Stimulated activated naive CD8-positive, alpha-beta T cell treated with anti-CD3 and anti-CD28 coated beads, Interleukin-15, Interleukin-2, amounts not matched to agents 100 ng/mL and 50 ng/mL, for 24 hours (primary cell): ENCODE results near the gene UBE3B.

ENCODE experiments used
- H3K27ac Mint-ChIP-seq: one replicate; pipeline ENCODE4 v1.8.0; 2021; ENCODE audit warnings: mild to moderate bottlenecking, mixed read lengths
- H3K27me3 Mint-ChIP-seq: one replicate; pipeline ENCODE4 v1.8.0; 2021; ENCODE audit warnings: mixed read lengths
- H3K36me3 Mint-ChIP-seq: one replicate; pipeline ENCODE4 v1.8.0; 2021; ENCODE audit warnings: low read depth, mixed read lengths
- H3K4me1 Mint-ChIP-seq: one replicate; pipeline ENCODE4 v1.8.0; 2021; ENCODE audit warnings: low read depth, mixed read lengths
- H3K4me3 Mint-ChIP-seq: one replicate; pipeline ENCODE4 v1.8.0; 2021; ENCODE audit warnings: mild to moderate bottlenecking, mixed read lengths
- H3K9me3 Mint-ChIP-seq: one replicate; pipeline ENCODE4 v1.8.0; 2021; ENCODE audit warnings: mixed read lengths

UBE3B gene

DNA sequence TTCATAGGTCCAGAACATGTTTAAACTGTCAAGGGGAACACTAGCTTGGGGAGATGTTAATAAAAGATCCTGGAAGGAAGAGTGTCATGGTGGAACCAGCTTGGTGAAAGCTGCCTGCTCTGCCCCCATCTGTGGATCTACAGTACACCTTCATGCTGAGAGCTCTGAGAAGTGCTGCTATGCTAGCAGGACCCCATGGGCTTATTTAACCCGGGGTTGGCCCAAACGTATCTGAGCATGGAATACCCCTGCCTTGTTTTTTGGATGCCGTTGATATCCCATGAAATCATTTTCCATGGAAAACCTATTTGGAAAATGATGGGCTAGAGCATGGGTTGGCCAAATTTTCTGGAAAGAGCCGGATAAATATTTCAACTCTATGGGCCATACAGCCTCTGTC lies 14.2 kb downstream of the UBE3B start:
- peaks cover 64% of the 10 kb centered on the region for H3K36me3 Mint-ChIP-seq
- H3K27ac Mint-ChIP-seq = no peak overlapping the region

DNA sequence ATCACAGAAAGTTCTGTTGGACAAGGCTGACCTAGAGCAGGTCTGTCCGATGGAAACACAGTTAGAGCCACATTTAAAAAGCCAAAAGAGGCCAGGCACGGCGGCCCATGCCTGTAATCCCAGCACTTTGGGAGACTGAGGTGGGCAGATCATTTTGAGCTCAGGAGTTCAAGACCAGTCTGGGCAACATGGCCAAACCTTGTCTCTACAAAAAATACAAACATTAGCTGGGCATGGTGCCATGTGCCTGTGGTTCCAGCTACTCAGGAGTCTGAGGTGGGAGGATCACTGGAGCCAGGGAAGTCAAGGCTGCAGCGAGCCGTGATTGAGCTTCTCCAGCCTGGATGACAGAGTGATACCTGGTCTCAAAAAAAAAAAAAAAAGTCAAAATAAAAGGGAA lies 14.9 kb downstream of the UBE3B start:
- Mint-ChIP-seq H3K9me3 (no peaks in the 10 kb centered on the region), H3K27me3 (no peaks in the 10 kb centered on the region), H3K4me1 (no peaks in the 10 kb centered on the region), H3K27ac (no peak overlapping the region), H3K36me3 (peaks cover 59% of the 10 kb centered on the region), H3K4me3 (no peak overlapping the region)

More for the DNA sequence above, 14.2 kb downstream of the UBE3B start:
- Mint-ChIP-seq H3K4me3 (no peak overlapping the region), H3K4me1 (no peaks in the 10 kb centered on the region), H3K27me3 (no peaks in the 10 kb centered on the region), H3K9me3 (no peaks in the 10 kb centered on the region)

GRCh38 chr12:109493090-109493489 lies 15.7 kb downstream of the UBE3B start:
- H3K27ac Mint-ChIP-seq = no peak overlapping the region
- no peak overlapping the region for H3K4me3 Mint-ChIP-seq
- no peaks in the 10 kb centered on the region for H3K27me3 Mint-ChIP-seq
- H3K9me3 Mint-ChIP-seq = no peaks in the 10 kb centered on the region
- no peaks in the 10 kb centered on the region for H3K4me1 Mint-ChIP-seq
- peaks cover 58% of the 10 kb centered on the region for H3K36me3 Mint-ChIP-seq

- Mint-ChIP-seq H3K36me3 (peaks cover 60% of the 10 kb centered on the region), H3K27ac (no peak overlapping the region), H3K4me1 (no peaks in the 10 kb centered on the region)
These were observed 16.5 kb downstream of the UBE3B start for GRCh38 chr12:109493938-109494337.

GRCh38 chr12:109494348-109494881 lies 17.0 kb downstream of the UBE3B start:
- Mint-ChIP-seq H3K27ac (no peak overlapping the region), H3K36me3 (peaks cover 61% of the 10 kb centered on the region), H3K9me3 (no peaks in the 10 kb centered on the region), H3K27me3 (no peaks in the 10 kb centered on the region), H3K4me1 (no peaks in the 10 kb centered on the region), H3K4me3 (no peak overlapping the region)

More at GRCh38 chr12:109493938-109494337, 16.5 kb downstream of the UBE3B start:
- Mint-ChIP-seq H3K27me3 (no peaks in the 10 kb centered on the region), H3K9me3 (no peaks in the 10 kb centered on the region), H3K4me3 (no peak overlapping the region)

- Mint-ChIP-seq H3K4me1 (no peaks in the 10 kb centered on the region), H3K27ac (no peak overlapping the region), H3K27me3 (no peaks in the 10 kb centered on the region), H3K9me3 (no peaks in the 10 kb centered on the region), H3K4me3 (no peak overlapping the region), H3K36me3 (peaks cover 61% of the 10 kb centered on the region)
These were observed 17.6 kb downstream of the UBE3B start for GRCh38 chr12:109495012-109495411.

GRCh38 chr12:109496306-109496705 lies 18.9 kb downstream of the UBE3B start:
- H3K27me3 Mint-ChIP-seq = no peaks in the 10 kb centered on the region
- H3K9me3 Mint-ChIP-seq = no peaks in the 10 kb centered on the region
- peaks cover 67% of the 10 kb centered on the region for H3K36me3 Mint-ChIP-seq

GRCh38 chr12:109497675-109498074 lies 20.2 kb downstream of the UBE3B start:
- Mint-ChIP-seq H3K27me3 (no peaks in the 10 kb centered on the region), H3K9me3 (no peaks in the 10 kb centered on the region), H3K36me3 (peaks cover 74% of the 10 kb centered on the region), H3K27ac (no peak overlapping the region), H3K4me3 (no peak overlapping the region), H3K4me1 (no peaks in the 10 kb centered on the region)

More at GRCh38 chr12:109496306-109496705, 18.9 kb downstream of the UBE3B start:
- no peak overlapping the region for H3K4me3 Mint-ChIP-seq
- no peaks in the 10 kb centered on the region for H3K4me1 Mint-ChIP-seq
- no peak overlapping the region for H3K27ac Mint-ChIP-seq

- H3K4me1 Mint-ChIP-seq = no peaks in the 10 kb centered on the region
- H3K27me3 Mint-ChIP-seq = no peaks in the 10 kb centered on the region
- H3K4me3 Mint-ChIP-seq = no peak overlapping the region
- H3K9me3 Mint-ChIP-seq = no peaks in the 10 kb centered on the region
- no peak overlapping the region for H3K27ac Mint-ChIP-seq
- H3K36me3 Mint-ChIP-seq = peaks cover 77% of the 10 kb centered on the region
These were observed 23.2 kb downstream of the UBE3B start for GRCh38 chr12:109500406-109501185.

DNA sequence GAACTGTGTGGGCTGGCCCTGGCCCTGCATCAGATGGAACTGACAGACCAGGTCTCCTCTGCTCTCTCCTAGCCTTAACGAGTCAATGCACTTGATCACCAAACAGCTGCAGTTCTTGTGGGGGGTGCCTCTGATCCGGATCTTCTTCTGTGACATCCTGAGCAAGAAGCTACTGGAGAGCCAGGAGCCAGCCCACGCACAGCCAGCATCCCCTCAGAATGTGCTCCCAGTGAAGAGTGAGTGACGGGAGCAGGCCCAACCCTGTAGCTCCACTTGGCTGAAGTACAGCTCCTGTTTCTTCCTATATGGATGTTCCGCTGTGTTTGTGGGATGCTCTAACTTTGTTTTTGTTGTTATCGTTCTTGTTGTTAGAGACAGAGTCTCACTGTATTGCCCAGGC lies 23.9 kb downstream of the UBE3B start:
- Mint-ChIP-seq H3K27me3 (no peaks in the 10 kb centered on the region), H3K36me3 (peaks cover 74% of the 10 kb centered on the region), H3K27ac (no peak overlapping the region), H3K9me3 (no peaks in the 10 kb centered on the region), H3K4me1 (no peaks in the 10 kb centered on the region), H3K4me3 (no peak overlapping the region)

- Mint-ChIP-seq H3K27ac (no peak overlapping the region), H3K9me3 (no peaks in the 10 kb centered on the region), H3K36me3 (peaks cover 80% of the 10 kb centered on the region), H3K4me3 (no peak overlapping the region), H3K27me3 (no peaks in the 10 kb centered on the region), H3K4me1 (no peaks in the 10 kb centered on the region)
These were observed 24.9 kb downstream of the UBE3B start for GRCh38 chr12:109502332-109502731.

- Mint-ChIP-seq H3K27ac (no peak overlapping the region), H3K27me3 (no peaks in the 10 kb centered on the region), H3K4me3 (no peak overlapping the region), H3K9me3 (no peaks in the 10 kb centered on the region), H3K36me3 (peaks cover 72% of the 10 kb centered on the region), H3K4me1 (no peaks in the 10 kb centered on the region)
These were observed 26.2 kb downstream of the UBE3B start for GRCh38 chr12:109503611-109504010.

DNA sequence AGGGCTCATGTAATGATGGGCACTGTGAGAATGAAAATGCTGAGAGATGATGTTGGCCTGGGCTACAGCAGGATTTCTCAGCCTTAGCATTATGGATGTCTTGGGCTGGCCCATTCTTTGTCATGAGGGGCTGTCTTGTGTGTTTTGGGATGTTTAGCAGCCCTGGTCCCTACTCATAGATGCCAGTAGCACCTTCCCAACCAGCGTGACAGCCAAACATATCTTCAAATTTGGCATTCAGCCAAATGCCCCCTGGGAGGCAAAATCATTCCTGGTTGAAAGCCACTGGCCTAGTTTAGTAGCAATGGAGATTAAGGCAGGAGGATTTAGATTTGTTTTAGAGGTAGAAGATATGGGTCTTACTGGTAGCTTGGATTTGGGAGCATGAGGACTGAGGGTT lies 26.6 kb downstream of the UBE3B start:
- Mint-ChIP-seq H3K27me3 (no peaks in the 10 kb centered on the region), H3K4me1 (no peaks in the 10 kb centered on the region), H3K4me3 (no peak overlapping the region), H3K27ac (no peak overlapping the region), H3K9me3 (no peaks in the 10 kb centered on the region), H3K36me3 (peaks cover 69% of the 10 kb centered on the region)

- Mint-ChIP-seq H3K27ac (no peak overlapping the region), H3K9me3 (no peaks in the 10 kb centered on the region), H3K4me1 (no peaks in the 10 kb centered on the region), H3K36me3 (peaks cover 61% of the 10 kb centered on the region), H3K27me3 (no peaks in the 10 kb centered on the region), H3K4me3 (no peak overlapping the region)
These were observed 32.8 kb downstream of the UBE3B start for GRCh38 chr12:109510196-109510595.

- no peaks in the 10 kb centered on the region for H3K9me3 Mint-ChIP-seq
- no peak overlapping the region for H3K27ac Mint-ChIP-seq
- H3K36me3 Mint-ChIP-seq = peaks cover 63% of the 10 kb centered on the region
- no peaks in the 10 kb centered on the region for H3K27me3 Mint-ChIP-seq
- H3K4me1 Mint-ChIP-seq = no peaks in the 10 kb centered on the region
- no peak overlapping the region for H3K4me3 Mint-ChIP-seq
These were observed 35.2 kb downstream of the UBE3B start for GRCh38 chr12:109512608-109513007.

DNA sequence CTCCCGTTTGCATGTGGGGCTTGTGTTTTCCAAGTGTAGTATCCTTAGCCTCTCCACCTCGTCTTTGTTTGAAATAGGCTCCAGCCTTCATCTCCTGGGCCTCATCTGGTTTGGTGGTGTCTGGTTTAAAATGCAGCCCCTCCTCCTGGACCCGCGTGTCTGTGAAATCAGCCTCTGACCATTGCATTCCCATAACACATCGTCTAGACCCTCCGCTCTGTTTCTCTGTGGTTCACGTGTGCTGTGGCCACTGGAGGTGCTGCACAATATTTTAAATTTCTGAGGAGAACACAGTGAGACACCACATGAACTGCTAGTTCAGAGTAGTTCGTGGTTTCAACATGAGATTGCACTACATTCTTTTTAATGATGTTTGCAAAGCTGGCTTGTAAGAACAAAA lies 35.6 kb downstream of the UBE3B start:
- Mint-ChIP-seq H3K4me3 (no peak overlapping the region), H3K27ac (no peak overlapping the region), H3K4me1 (no peaks in the 10 kb centered on the region), H3K36me3 (peaks cover 67% of the 10 kb centered on the region), H3K27me3 (no peaks in the 10 kb centered on the region), H3K9me3 (no peaks in the 10 kb centered on the region)
